IPS-15b (cell line): ENCODE results near the gene YWHAQ.

Experiments
- H3K27me3 ChIP-seq: one replicate; pipeline ENCODE4 v1.6.1; 2013; ENCODE audit warnings: low read length; ENCODE audit not compliant: control insufficient read depth, insufficient read depth
- H3K36me3 ChIP-seq: one replicate; pipeline ENCODE4 v1.6.1; 2013; ENCODE audit warnings: low read length; ENCODE audit not compliant: control insufficient read depth, insufficient read depth
- H3K4me1 ChIP-seq: one replicate; pipeline ENCODE4 v1.6.1; 2013; ENCODE audit warnings: mild to moderate bottlenecking, low read length; ENCODE audit not compliant: control insufficient read depth, insufficient read depth
- H3K4me3 ChIP-seq: one replicate; pipeline ENCODE4 v1.5.1; 2013; ENCODE audit warnings: low read depth, low read length
- H3K9ac ChIP-seq: one replicate; pipeline ENCODE4 v1.6.1; 2013; ENCODE audit warnings: low read depth, mild to moderate bottlenecking, low read length
- H3K9me3 ChIP-seq: one replicate; pipeline ENCODE4 v1.6.1; 2013; ENCODE audit warnings: mild to moderate bottlenecking, low read length; ENCODE audit not compliant: control insufficient read depth, insufficient read depth

The YWHAQ gene

GRCh38 chr2:9640403-9641104 is 9.8 kb upstream of the YWHAQ start:
- no peaks in the 10 kb centered on the region for H3K36me3 ChIP-seq
- H3K9me3 ChIP-seq = no peaks in the 10 kb centered on the region
- no peak overlapping the region for H3K4me3 ChIP-seq
- H3K27me3 ChIP-seq = no peaks in the 10 kb centered on the region
- no peak overlapping the region for H3K9ac ChIP-seq
- H3K4me1 ChIP-seq = no peaks in the 10 kb centered on the region

GRCh38 chr2:9639740-9640343 is 9.0 kb upstream of the YWHAQ start:
- Histone ChIP-seq H3K36me3 (no peaks in the 10 kb centered on the region), H3K9ac (no peak overlapping the region), H3K9me3 (no peaks in the 10 kb centered on the region), H3K4me1 (no peaks in the 10 kb centered on the region), H3K27me3 (no peaks in the 10 kb centered on the region), H3K4me3 (no peak overlapping the region)

GRCh38 chr2:9639000-9639602 is 8.3 kb upstream of the YWHAQ start:
- Histone ChIP-seq H3K4me1 (no peaks in the 10 kb centered on the region), H3K36me3 (no peaks in the 10 kb centered on the region), H3K9me3 (no peaks in the 10 kb centered on the region), H3K9ac (no peak overlapping the region), H3K27me3 (peaks cover 5% of the 10 kb centered on the region), H3K4me3 (no peak overlapping the region)

- H3K9ac ChIP-seq = no peak overlapping the region
- H3K4me1 ChIP-seq = no peaks in the 10 kb centered on the region
- H3K27me3 ChIP-seq = peaks cover 10% of the 10 kb centered on the region
- no peaks in the 10 kb centered on the region for H3K9me3 ChIP-seq
- H3K36me3 ChIP-seq = no peaks in the 10 kb centered on the region
- H3K4me3 ChIP-seq = no peak overlapping the region
Measured at GRCh38 chr2:9638532-9638931, 7.7 kb upstream of the YWHAQ start.

- Histone ChIP-seq H3K9me3 (no peaks in the 10 kb centered on the region), H3K4me1 (peaks cover under 1% of the 10 kb centered on the region), H3K36me3 (no peaks in the 10 kb centered on the region), H3K27me3 (peaks cover 22% of the 10 kb centered on the region), H3K9ac (no peak overlapping the region), H3K4me3 (no peak overlapping the region)
Measured at GRCh38 chr2:9637330-9637729, 6.5 kb upstream of the YWHAQ start.

- Histone ChIP-seq H3K36me3 (peaks cover 4% of the 10 kb centered on the region), H3K4me3 (no peak overlapping the region), H3K9me3 (no peaks in the 10 kb centered on the region), H3K27me3 (peaks cover 33% of the 10 kb centered on the region), H3K9ac (no peak overlapping the region), H3K4me1 (peaks cover 7% of the 10 kb centered on the region)
Measured at GRCh38 chr2:9634133-9634532, 3.3 kb upstream of the YWHAQ start.

GRCh38 chr2:9631878-9632700 is 1.3 kb upstream of the YWHAQ start:
- peaks cover 14% of the 10 kb centered on the region for H3K4me1 ChIP-seq
- H3K27me3 ChIP-seq = peaks cover 33% of the 10 kb centered on the region
- H3K9me3 ChIP-seq = no peaks in the 10 kb centered on the region
- H3K36me3 ChIP-seq = peaks cover 4% of the 10 kb centered on the region
- no peak overlapping the region for H3K9ac ChIP-seq
- H3K4me3 ChIP-seq = peak overlapping the region; percentile 78

GRCh38 chr2:9631553-9631819 is 689 bp upstream of the YWHAQ start:
- H3K4me1 ChIP-seq = peaks cover 14% of the 10 kb centered on the region
- peaks cover 4% of the 10 kb centered on the region for H3K36me3 ChIP-seq
- no peaks in the 10 kb centered on the region for H3K9me3 ChIP-seq
- H3K4me3 ChIP-seq = peak overlapping the region; percentile 78
- no peak overlapping the region for H3K9ac ChIP-seq
- peaks cover 33% of the 10 kb centered on the region for H3K27me3 ChIP-seq

- H3K9me3 ChIP-seq = no peaks in the 10 kb centered on the region
- H3K4me3 ChIP-seq = peak overlapping the region; percentile 95
- peak overlapping the region; percentile 94 for H3K9ac ChIP-seq
- peaks cover 4% of the 10 kb centered on the region for H3K36me3 ChIP-seq
- peaks cover 33% of the 10 kb centered on the region for H3K27me3 ChIP-seq
- peaks cover 14% of the 10 kb centered on the region for H3K4me1 ChIP-seq
Measured at GRCh38 chr2:9630117-9630735, 571 bp downstream of the YWHAQ start.

GRCh38 chr2:9629222-9630116 is 1.3 kb downstream of the YWHAQ start:
- peak overlapping the region; percentile 94 for H3K9ac ChIP-seq
- peaks cover 33% of the 10 kb centered on the region for H3K27me3 ChIP-seq
- peak overlapping the region; percentile 95 for H3K4me3 ChIP-seq
- H3K36me3 ChIP-seq = peaks cover 4% of the 10 kb centered on the region
- no peaks in the 10 kb centered on the region for H3K9me3 ChIP-seq
- H3K4me1 ChIP-seq = peaks cover 14% of the 10 kb centered on the region

- Histone ChIP-seq H3K9ac (no peak overlapping the region), H3K27me3 (peaks cover 11% of the 10 kb centered on the region), H3K36me3 (peaks cover 4% of the 10 kb centered on the region), H3K9me3 (no peaks in the 10 kb centered on the region), H3K4me1 (peaks cover 13% of the 10 kb centered on the region), H3K4me3 (no peak overlapping the region)
Measured at GRCh38 chr2:9627310-9627709, 3.5 kb downstream of the YWHAQ start.
